ENCODE results near the gene SEC22A.

The SEC22A gene

DNA sequence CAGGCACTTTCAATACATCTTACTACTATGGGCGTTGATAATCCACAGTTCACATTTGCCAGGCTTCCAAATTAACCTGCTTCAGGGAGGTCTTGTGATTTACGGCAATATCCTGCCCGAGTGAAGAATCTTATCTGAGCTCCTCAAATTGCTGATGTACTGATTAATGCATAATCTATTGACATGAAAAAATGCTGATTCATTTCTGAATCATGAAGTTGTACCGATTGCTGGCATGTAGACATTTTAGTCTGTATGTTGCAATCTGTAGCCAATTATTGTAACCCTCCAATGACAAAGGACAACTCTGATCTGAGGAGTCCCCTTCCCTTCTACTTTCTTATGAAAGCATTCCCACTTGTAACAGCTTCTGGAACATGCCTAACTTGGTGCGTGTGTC is 97.2 kb downstream of the SEC22A start:
- ATAC-seq: no peak
- H3K4me1 Mint-ChIP-seq: no peaks in the 10 kb centered on the region
- peaks cover 10% of the 10 kb centered on the region for H3K27me3 Mint-ChIP-seq
- H3K4me3 Mint-ChIP-seq: no peak overlapping the region
- H3K27ac Mint-ChIP-seq: no peak overlapping the region
- H3K9me3 Mint-ChIP-seq: no peaks in the 10 kb centered on the region
- DNase-seq: no peak

DNA sequence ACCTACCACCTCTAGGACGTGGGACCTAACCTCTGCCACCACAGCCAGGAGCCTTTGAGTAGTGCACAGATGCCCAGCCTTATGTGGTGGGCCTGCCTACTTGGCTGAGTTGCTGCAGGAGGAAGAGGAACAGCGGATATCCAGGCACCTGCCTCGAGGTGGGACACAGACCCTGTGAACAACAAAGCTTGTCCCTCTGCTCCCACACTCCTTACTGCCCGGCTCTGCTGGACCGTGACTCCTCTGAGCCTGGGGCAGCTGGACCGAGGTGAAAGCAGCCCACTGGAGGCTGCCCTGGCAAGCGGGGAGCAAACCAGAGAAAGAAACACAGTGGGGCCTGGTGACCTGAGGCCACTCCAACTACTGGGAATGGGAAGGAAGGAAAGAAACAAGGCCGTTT is 97.8 kb downstream of the SEC22A start:
- H3K4me3 Mint-ChIP-seq: no peak overlapping the region
- H3K27ac Mint-ChIP-seq: no peak overlapping the region
- H3K4me1 Mint-ChIP-seq: no peaks in the 10 kb centered on the region
- H3K27me3 Mint-ChIP-seq: peaks cover 10% of the 10 kb centered on the region
- H3K9me3 Mint-ChIP-seq: no peaks in the 10 kb centered on the region
- no peak for DNase-seq
- no peak for ATAC-seq

- Mint-ChIP-seq H3K27me3 (peaks cover 7% of the 10 kb centered on the region), H3K9me3 (no peaks in the 10 kb centered on the region), H3K4me3 (no peak overlapping the region), H3K4me1 (no peaks in the 10 kb centered on the region), H3K27ac (no peak overlapping the region)
- ATAC-seq (no peak), DNase-seq (no peak)
These were observed 98.3 kb downstream of the SEC22A start for GRCh38 chr3:123300056-123300455.

- no peak for DNase-seq
These were observed 98.8 kb downstream of the SEC22A start for GRCh38 chr3:123300583-123300982.

GRCh38 chr3:123301331-123302184 is 99.8 kb downstream of the SEC22A start:
- Mint-ChIP-seq H3K9me3 (no peaks in the 10 kb centered on the region), H3K27ac (peak overlapping the region in 1 of 2 donors; percentile 34), H3K4me1 (no peaks in the 10 kb centered on the region), H3K27me3 (peaks cover 14% of the 10 kb centered on the region), H3K4me3 (no peak overlapping the region)
- DNase-seq (no peak), ATAC-seq (no peak)

More at GRCh38 chr3:123300583-123300982, 98.8 kb downstream of the SEC22A start:
- H3K27ac Mint-ChIP-seq: no peak overlapping the region
- H3K4me1 Mint-ChIP-seq: no peaks in the 10 kb centered on the region
- peaks cover 8% of the 10 kb centered on the region for H3K27me3 Mint-ChIP-seq
- H3K9me3 Mint-ChIP-seq: no peaks in the 10 kb centered on the region
- H3K4me3 Mint-ChIP-seq: no peak overlapping the region
- ATAC-seq: no peak

DNA sequence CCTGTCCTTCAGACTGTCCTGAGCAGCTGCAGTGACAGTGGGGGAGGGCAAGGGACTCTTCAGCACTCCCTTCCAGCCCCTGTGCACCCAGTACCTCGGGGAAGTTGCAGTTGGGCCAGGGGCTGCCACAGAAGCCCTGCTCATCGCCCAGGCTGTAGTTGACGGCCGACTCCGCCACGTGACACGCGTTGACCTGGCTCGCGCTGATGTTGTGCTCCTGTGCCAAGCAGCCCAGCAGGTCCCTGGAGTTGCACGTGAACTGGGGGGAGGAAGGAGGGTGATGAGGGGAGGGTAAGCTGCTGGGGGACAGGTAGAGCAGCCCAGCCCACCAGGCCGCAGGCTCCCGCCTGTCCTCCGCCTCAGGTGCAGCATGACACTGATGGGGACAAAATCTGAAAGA is 101.2 kb downstream of the SEC22A start:
- no peak for ATAC-seq
- Mint-ChIP-seq H3K27me3 (peaks cover 14% of the 10 kb centered on the region), H3K4me1 (no peaks in the 10 kb centered on the region), H3K4me3 (no peak overlapping the region), H3K9me3 (no peaks in the 10 kb centered on the region), H3K27ac (no peak overlapping the region)
- DNase-seq: no peak

- H3K4me3 Mint-ChIP-seq: no peak overlapping the region
- ATAC-seq (no peak), DNase-seq (no peak)
- no peaks in the 10 kb centered on the region for H3K9me3 Mint-ChIP-seq
- H3K27me3 Mint-ChIP-seq: peaks cover 14% of the 10 kb centered on the region
- no peak overlapping the region for H3K27ac Mint-ChIP-seq
- no peaks in the 10 kb centered on the region for H3K4me1 Mint-ChIP-seq
These were observed 102.3 kb downstream of the SEC22A start for GRCh38 chr3:123303976-123304560.

DNA sequence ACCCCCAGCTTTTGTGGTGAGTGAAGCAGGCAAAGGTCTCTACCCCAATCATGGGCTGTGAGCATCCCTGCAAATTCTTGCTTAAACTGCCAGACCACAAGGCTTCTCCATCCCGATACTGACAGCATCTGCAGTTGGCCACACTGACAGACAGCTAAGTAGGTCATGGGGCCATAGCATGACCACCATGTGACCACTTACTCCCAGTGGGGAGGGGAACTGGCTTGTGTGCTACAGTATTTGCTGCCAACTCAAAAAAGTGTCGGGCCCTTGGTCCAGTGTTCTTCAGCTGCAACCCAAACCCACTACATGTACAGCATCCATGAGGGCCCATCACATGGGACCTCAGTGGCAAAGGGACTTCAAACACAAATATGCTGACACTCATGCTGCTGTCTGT is 103.4 kb downstream of the SEC22A start:
- Mint-ChIP-seq H3K9me3 (no peaks in the 10 kb centered on the region), H3K27me3 (peaks cover 14% of the 10 kb centered on the region), H3K4me3 (no peak overlapping the region), H3K27ac (no peak overlapping the region), H3K4me1 (no peaks in the 10 kb centered on the region)
- ATAC-seq (no peak), DNase-seq (no peak)

- H3K4me3 Mint-ChIP-seq: no peak overlapping the region
- no peak for ATAC-seq
These were observed 105.3 kb downstream of the SEC22A start for GRCh38 chr3:123307064-123307463.

GRCh38 chr3:123310186-123310585 is 108.4 kb downstream of the SEC22A start:
- Mint-ChIP-seq H3K4me1 (no peaks in the 10 kb centered on the region), H3K27me3 (peaks cover 14% of the 10 kb centered on the region), H3K4me3 (no peak overlapping the region), H3K27ac (no peak overlapping the region), H3K9me3 (no peaks in the 10 kb centered on the region)
- no peak for ATAC-seq
- no peak for DNase-seq

More at GRCh38 chr3:123307064-123307463, 105.3 kb downstream of the SEC22A start:
- Mint-ChIP-seq H3K4me1 (no peaks in the 10 kb centered on the region), H3K27ac (no peak overlapping the region), H3K9me3 (no peaks in the 10 kb centered on the region), H3K27me3 (peaks cover 14% of the 10 kb centered on the region)
- no peak for DNase-seq

GRCh38 chr3:123310741-123311140 is 109.0 kb downstream of the SEC22A start:
- H3K9me3 Mint-ChIP-seq: no peaks in the 10 kb centered on the region
- H3K27me3 Mint-ChIP-seq: peaks cover 12% of the 10 kb centered on the region
- H3K4me1 Mint-ChIP-seq: no peaks in the 10 kb centered on the region
- no peak overlapping the region for H3K4me3 Mint-ChIP-seq
- DNase-seq (no peak), ATAC-seq (no peak)
- H3K27ac Mint-ChIP-seq: no peak overlapping the region

DNA sequence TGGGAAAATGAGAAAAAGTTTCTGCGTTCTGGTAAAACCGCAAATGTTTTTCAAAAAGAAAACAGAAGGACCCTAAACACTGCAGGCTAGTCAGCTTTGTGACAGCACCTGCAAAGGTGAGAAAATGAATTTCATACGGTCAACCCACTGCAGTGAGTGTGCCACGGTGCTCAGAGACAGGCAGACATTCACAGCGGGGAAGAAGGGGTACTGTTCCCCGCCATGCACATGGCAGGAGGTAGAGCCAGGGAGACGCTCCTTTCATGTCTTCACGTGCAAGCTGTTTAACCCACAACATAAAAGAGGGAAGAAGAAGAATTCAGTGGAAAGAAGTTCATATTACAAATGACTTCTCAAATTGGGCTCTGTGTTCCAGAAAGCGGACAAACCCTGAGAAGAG is 109.5 kb downstream of the SEC22A start:
- Mint-ChIP-seq H3K27ac (no peak overlapping the region), H3K4me1 (no peaks in the 10 kb centered on the region), H3K27me3 (peaks cover 8% of the 10 kb centered on the region), H3K4me3 (no peak overlapping the region), H3K9me3 (no peaks in the 10 kb centered on the region)
- ATAC-seq: no peak
- DNase-seq: no peak

GRCh38 chr3:123312331-123313265 is 110.9 kb downstream of the SEC22A start:
- Mint-ChIP-seq H3K27me3 (peaks cover 8% of the 10 kb centered on the region), H3K4me1 (no peaks in the 10 kb centered on the region), H3K27ac (no peak overlapping the region), H3K9me3 (no peaks in the 10 kb centered on the region), H3K4me3 (no peak overlapping the region)
- ATAC-seq (no peak), DNase-seq (no peak)

- no peak for ATAC-seq
- peaks cover 8% of the 10 kb centered on the region for H3K27me3 Mint-ChIP-seq
- H3K27ac Mint-ChIP-seq: no peak overlapping the region
- no peak overlapping the region for H3K4me3 Mint-ChIP-seq
- no peaks in the 10 kb centered on the region for H3K4me1 Mint-ChIP-seq
- no peaks in the 10 kb centered on the region for H3K9me3 Mint-ChIP-seq
- DNase-seq: no peak
These were observed 112.1 kb downstream of the SEC22A start for GRCh38 chr3:123313889-123314288.

DNA sequence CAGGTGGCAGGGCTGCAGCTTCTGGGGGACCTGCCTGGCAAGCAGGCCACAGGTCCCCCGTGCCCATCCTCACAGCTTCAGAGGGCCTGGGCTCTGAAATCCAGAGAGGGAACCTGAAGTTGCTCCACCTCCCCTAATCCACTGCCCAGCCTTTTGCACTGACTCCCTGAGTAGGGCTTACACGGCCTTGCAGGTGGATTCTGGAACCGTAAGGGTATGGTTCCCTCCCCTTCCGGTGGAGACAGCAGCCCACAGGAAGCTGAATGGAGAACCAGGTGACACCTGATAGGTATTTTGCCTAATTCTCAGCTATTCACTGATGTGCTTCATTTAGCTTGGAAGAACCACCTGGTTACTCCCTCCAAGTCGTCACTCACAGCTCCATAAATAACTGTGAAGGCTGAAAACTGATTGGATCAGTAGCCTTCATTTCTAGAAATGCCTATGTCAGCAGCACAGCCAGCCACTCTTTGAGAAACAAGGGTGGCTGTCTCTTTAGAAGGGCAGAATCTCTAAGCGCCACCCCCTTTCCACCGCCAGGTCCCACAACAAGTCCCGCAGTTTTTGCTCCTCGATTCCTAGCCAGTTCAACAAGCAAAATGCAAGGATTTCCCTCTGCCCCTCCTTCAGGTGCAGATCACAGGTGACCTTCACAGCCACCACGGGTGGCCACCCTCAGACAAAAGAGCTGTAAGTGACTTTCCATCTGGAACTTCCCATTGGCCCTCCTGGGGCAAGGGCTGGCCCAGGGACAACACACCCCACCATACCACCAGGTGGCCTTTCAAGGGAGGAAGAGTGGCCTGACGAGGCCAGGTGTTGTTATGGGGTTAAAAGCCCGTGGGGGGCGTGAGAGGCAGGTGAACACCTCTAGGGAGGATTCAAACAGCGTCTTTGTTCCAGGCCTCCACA is 112.9 kb downstream of the SEC22A start:
- DNase-seq: no peak
- Mint-ChIP-seq H3K27ac (no peak overlapping the region), H3K27me3 (peaks cover 8% of the 10 kb centered on the region), H3K4me1 (no peaks in the 10 kb centered on the region), H3K9me3 (no peaks in the 10 kb centered on the region), H3K4me3 (no peak overlapping the region)
- no peak for ATAC-seq
